CD14-positive monocyte (primary cell): Measurements from ENCODE around the gene PHC3. TPM values are rescaled to one million over a fixed set of nuclear protein-coding genes. Genes with fewer than 3 reads are reported as not detected.

ENCODE experiments used
- DNase-seq, 3 donors: peaks; one replicate each; pipeline ENCODE4 v3.0.0-alpha.2; 2011 to 2022
- H2AFZ ChIP-seq: 2 replicates; pipeline ENCODE4 v1.6.0; 2012; ENCODE audit warnings: mild to moderate bottlenecking, low read depth, low read length, inconsistent platforms; ENCODE audit not compliant: insufficient read depth, poor library complexity, severe bottlenecking
- H3K27ac ChIP-seq, 2 donors: 1 replicate in 1 of 2; 2 replicates in 1 of 2; pipeline ENCODE4 v1.5.1; 2012 to 2013; ENCODE audit warnings: low read length in 2 of 2, control low read depth in 1 of 2, inconsistent platforms in 1 of 2, low read depth in 1 of 2, mild to moderate bottlenecking in 1 of 2
- H3K27me3 ChIP-seq, 2 donors: one replicate each; pipeline versions ENCODE4 v1.6.0 to v1.6.1; 2011 to 2013; ENCODE audit warnings: low read length in 2 of 2; ENCODE audit not compliant: control insufficient read depth in 2 of 2, insufficient read depth in 2 of 2
- H3K36me3 ChIP-seq, 2 donors: replicated peaks in 1 of 2; 1 replicate in 1 of 2; 2 replicates in 1 of 2; pipeline versions ENCODE4 v1.5.1 to v1.6.1; 2012 to 2013; ENCODE audit warnings: low read length in 2 of 2, control low read depth in 1 of 2, inconsistent platforms in 1 of 2, mild to moderate bottlenecking in 1 of 2; ENCODE audit not compliant: insufficient read depth in 2 of 2, control insufficient read depth in 1 of 2
- H3K4me1 ChIP-seq, 2 donors: 1 replicate in 1 of 2; 2 replicates in 1 of 2; pipeline versions ENCODE4 v1.5.1 to v1.6.1; 2012 to 2013; ENCODE audit warnings: low read length in 2 of 2, control low read depth in 1 of 2, inconsistent platforms in 1 of 2, mild to moderate bottlenecking in 1 of 2, moderate library complexity in 1 of 2; ENCODE audit not compliant: insufficient read depth in 2 of 2, control insufficient read depth in 1 of 2
- H3K4me2 ChIP-seq: replicated peaks from 2 replicates; pipeline ENCODE3; 2012; ENCODE audit warnings: low read length, moderate library complexity, mild to moderate bottlenecking; ENCODE audit not compliant: poor library complexity, severe bottlenecking; ENCODE audit errors: extremely low read depth
- H3K4me3 ChIP-seq, 3 experiments: fragments of 200-600 bp in 1 of 3; sonication (generic) in 1 of 3; replicated peaks in 1 of 3; 1 replicate in 2 of 3; 2 replicates in 1 of 3; pipeline ENCODE4 v1.5.1; 2011 to 2013; ENCODE audit warnings: low read length in 3 of 3, mild to moderate bottlenecking in 3 of 3, control low read depth in 2 of 3, low read depth in 2 of 3, inconsistent platforms in 1 of 3, moderate library complexity in 1 of 3
- H3K79me2 ChIP-seq: 2 replicates; pipeline ENCODE4 v1.6.0; 2012; ENCODE audit warnings: mild to moderate bottlenecking, control low read depth, inconsistent platforms, low read length, moderate library complexity; ENCODE audit not compliant: insufficient read depth
- H3K9ac ChIP-seq: 2 replicates; pipeline ENCODE4 v1.6.0; 2017; ENCODE audit warnings: low read length, mild to moderate bottlenecking; ENCODE audit not compliant: insufficient read depth, poor library complexity, severe bottlenecking
- H3K9me3 ChIP-seq, 2 donors: replicated peaks in 1 of 2; 1 replicate in 1 of 2; 2 replicates in 1 of 2; pipeline versions ENCODE4 v1.5.1 to v1.6.1; 2012 to 2013; ENCODE audit warnings: low read length in 2 of 2, control low read depth in 1 of 2; ENCODE audit not compliant: control insufficient read depth in 1 of 2, insufficient read depth in 1 of 2
- H4K20me1 ChIP-seq: 2 replicates; pipeline ENCODE4 v1.6.0; 2012; ENCODE audit warnings: mild to moderate bottlenecking, low read length, control low read depth, moderate library complexity; ENCODE audit not compliant: insufficient read depth
- H3K27ac Mint-ChIP-seq, 7 donors: one replicate each; pipeline ENCODE4 v1.8.0; 2020; ENCODE audit warnings: mild to moderate bottlenecking in 7 of 7, mixed read lengths in 7 of 7, moderate library complexity in 6 of 7, inconsistent platforms in 2 of 7
- H3K27me3 Mint-ChIP-seq, 3 donors: one replicate each; pipeline ENCODE4 v1.8.0; 2021 to 2022; ENCODE audit warnings: low read depth in 3 of 3, mild to moderate bottlenecking in 3 of 3, mixed read lengths in 3 of 3, moderate library complexity in 3 of 3, inconsistent platforms in 1 of 3
- H3K36me3 Mint-ChIP-seq, 2 donors: one replicate each; pipeline ENCODE4 v1.8.0; 2020; ENCODE audit warnings: mixed read lengths in 2 of 2, inconsistent platforms in 1 of 2, mild to moderate bottlenecking in 1 of 2
- H3K4me1 Mint-ChIP-seq: one replicate; pipeline ENCODE4 v1.8.0; 2020; ENCODE audit warnings: mild to moderate bottlenecking, mixed read lengths
- H3K4me3 Mint-ChIP-seq, 2 donors: one replicate each; pipeline ENCODE4 v1.8.0; 2020; ENCODE audit warnings: mild to moderate bottlenecking in 2 of 2, mixed read lengths in 2 of 2, moderate library complexity in 1 of 2
- H3K9me3 Mint-ChIP-seq, 7 donors: one replicate each; pipeline ENCODE4 v1.8.0; 2020 to 2022; ENCODE audit warnings: mixed read lengths in 7 of 7, mild to moderate bottlenecking in 6 of 7, moderate library complexity in 6 of 7, inconsistent platforms in 2 of 7
- CTCF ChIP-seq: fragments of 200-600 bp; IDR thresholded peaks from one replicate; pipeline ENCODE4 v1.8.0; 2022; ENCODE audit warnings: antibody characterized with exemption, mild to moderate bottlenecking
- WGBS: methylation state at CpG from one replicate; pipeline ENCODE4 v1.1.5; 2013; ENCODE audit warnings: missing lambda C conversion rate; ENCODE audit not compliant: insufficient coverage; 5-methylcytosine and 5-hydroxymethylcytosine counted together
- intact Hi-C, 2 donors: fragments of 100-400 bp; cut with micrococcal nuclease; formaldehyde crosslinking; loops; one replicate each; pipeline versions ENCODE4 v1.15.0 to v1.15.1; 2023
- polyA plus RNA-seq, 3 donors: library from polyadenylated mRNA; depleted of rRNA in 1 of 3; unstranded in 2 of 3; stranded (reverse) in 1 of 3; fragments of 300-500 nt in 2 of 3; fragments of >200 nt in 1 of 3; fragmentation: Illumina TruSeq in 2 of 3; gene quantifications; 1 replicate in 2 of 3; 2 replicates in 1 of 3; pipeline ENCODE4 v1.2.3, GENCODE V29; 2012 to 2021

The PHC3 gene
- polyA plus RNA-seq, 3 donors = 7.5 to 26.1 (median 12.6) TPM

DNA sequence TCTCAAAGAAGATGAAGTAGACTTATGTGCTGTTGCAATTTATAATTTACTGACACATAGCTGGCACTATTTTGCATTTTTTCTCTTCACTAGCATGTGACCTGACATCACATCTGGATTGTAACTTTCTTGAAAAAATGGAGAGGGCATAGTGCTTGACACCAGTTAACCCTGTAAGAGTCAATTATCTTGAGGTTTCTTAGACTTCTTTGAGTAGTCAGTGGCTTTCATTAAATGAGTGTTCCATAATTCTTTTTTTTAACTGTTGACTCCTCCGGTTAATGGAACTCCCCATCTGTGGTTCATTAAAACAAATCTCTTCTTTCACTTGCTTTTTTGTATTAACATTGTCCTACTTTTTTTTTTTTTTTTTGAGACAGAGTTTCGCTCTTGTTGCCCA is 23.8 kb upstream of the PHC3 start:
- Histone ChIP-seq H3K9ac (no peak overlapping the region), H2AFZ (no peak overlapping the region)

GRCh38 chr3:170204509-170204908 is 23.0 kb upstream of the PHC3 start:
- 100% methylated on average over 2 of the region's 10 CpGs for WGBS
- peaks cover 3 to 5% of the 10 kb centered on the region in 2 donors for H3K9me3 ChIP-seq
- no peaks in the 10 kb centered on the region for H4K20me1 ChIP-seq
- H3K4me3 Mint-ChIP-seq = no peak overlapping the region
- H3K4me1 Mint-ChIP-seq = peaks cover 6% of the 10 kb centered on the region
- no peaks in the 10 kb centered on the region for H3K36me3 Mint-ChIP-seq
- H3K27me3 ChIP-seq = no peaks in the 10 kb centered on the region
- no peaks in the 10 kb centered on the region for H3K79me2 ChIP-seq
- H3K9ac ChIP-seq = no peak overlapping the region
- no peak overlapping the region for H3K27ac ChIP-seq
- H2AFZ ChIP-seq = no peak overlapping the region
- no peaks in the 10 kb centered on the region for H3K4me1 ChIP-seq
- intact Hi-C loops = loop anchor here in 1 of 2 donors (10.0 kb wide), 1 partner anchor 840 kb away; no protein-coding TSS in a partner anchor
- H3K4me2 ChIP-seq = no peak overlapping the region
- DNase-seq = no peak
- TF ChIP-seq CTCF = no peak
- no peaks in the 10 kb centered on the region for H3K36me3 ChIP-seq
- H3K9me3 Mint-ChIP-seq = peaks cover 2 to 4% (median 4%) of the 10 kb centered on the region in 7 donors
- no peak overlapping the region for H3K4me3 ChIP-seq
- no peak overlapping the region for H3K27ac Mint-ChIP-seq
- H3K27me3 Mint-ChIP-seq = peaks cover 0 to 5% (median 2%) of the 10 kb centered on the region in 3 donors

More for the DNA sequence above, 23.8 kb upstream of the PHC3 start:
- intact Hi-C loops = loop anchor here in 1 of 2 donors (10.0 kb wide), 1 partner anchor 839 kb away; no protein-coding TSS in a partner anchor
- no peak overlapping the region for H3K27ac Mint-ChIP-seq
- TF ChIP-seq CTCF = no peak
- H3K4me2 ChIP-seq = no peak overlapping the region
- H3K4me1 ChIP-seq = no peaks in the 10 kb centered on the region
- peaks cover 5 to 12% (median 11%) of the 10 kb centered on the region in 7 donors for H3K9me3 Mint-ChIP-seq
- no peaks in the 10 kb centered on the region for H3K36me3 ChIP-seq
- no peak overlapping the region for H3K4me3 ChIP-seq
- DNase-seq = no peak
- H4K20me1 ChIP-seq = no peaks in the 10 kb centered on the region
- peaks cover 6% of the 10 kb centered on the region for H3K4me1 Mint-ChIP-seq
- no peaks in the 10 kb centered on the region for H3K27me3 ChIP-seq
- H3K27ac ChIP-seq = no peak overlapping the region
- H3K79me2 ChIP-seq = no peaks in the 10 kb centered on the region
- peaks cover 5 to 8% of the 10 kb centered on the region in 2 donors for H3K9me3 ChIP-seq
- whole genome bisulfite sequencing = no CpG with 5 or more reads among the region's 2 CpGs
- no peak overlapping the region for H3K4me3 Mint-ChIP-seq
- H3K27me3 Mint-ChIP-seq = peaks cover 0 to 2% (median 2%) of the 10 kb centered on the region in 3 donors
- H3K36me3 Mint-ChIP-seq = no peaks in the 10 kb centered on the region
